ENCODE measurements around the gene TMEM35B.
"Not testable (repeated sequence)": the region's sequence is repeated elsewhere in the genome, so short reads cannot be mapped to it uniquely, and the experiment has no call there.

The TMEM35B gene

GRCh38 chr1:34984793-34985608 lies at the start of gene TMEM35B:
Gene TMEM35B (minus strand): TSS chr1:34985347. CDS start chr1:34985305, 42 bp downstream.
- no peak for DNase-seq

- no peak for DNase-seq
Observed at GRCh38 chr1:35033346-35033745, 48.2 kb upstream of the TMEM35B start.

- DNase-seq, result no peak
Observed at GRCh38 chr1:35032384-35032739, 47.2 kb upstream of the TMEM35B start.

GRCh38 chr1:35030756-35031446 lies 45.8 kb upstream of the TMEM35B start:
- DNase-seq, result no peak

GRCh38 chr1:35030338-35030737 lies 45.2 kb upstream of the TMEM35B start:
- no peak for DNase-seq

GRCh38 chr1:35029761-35030160 lies 44.6 kb upstream of the TMEM35B start:
- no peak for DNase-seq

- no peak for DNase-seq
Observed at GRCh38 chr1:35016406-35016805, 31.3 kb upstream of the TMEM35B start.

- no peak for DNase-seq
Observed at GRCh38 chr1:35014486-35014885, 29.3 kb upstream of the TMEM35B start.

GRCh38 chr1:35005711-35006110 lies 20.6 kb upstream of the TMEM35B start:
- no peak for DNase-seq

- no peak for DNase-seq
Observed at GRCh38 chr1:35001743-35002142, 16.6 kb upstream of the TMEM35B start.

- no peak for DNase-seq
Observed at GRCh38 chr1:34994878-34995277, 9.7 kb upstream of the TMEM35B start.

GRCh38 chr1:34988581-34988980 lies 3.4 kb upstream of the TMEM35B start:
- no peak for DNase-seq

- no peak for DNase-seq
Observed at GRCh38 chr1:34988147-34988546, 3.0 kb upstream of the TMEM35B start.

GRCh38 chr1:34987018-34987417 lies 1.9 kb upstream of the TMEM35B start:
- no peak for DNase-seq

GRCh38 chr1:34985609-34985904 lies 410 bp upstream of the TMEM35B start:
- not testable (repeated sequence) for DNase-seq

GRCh38 chr1:34984435-34984792 lies 733 bp downstream of the TMEM35B start:
- no peak for DNase-seq

- DNase-seq, result no peak
Observed at GRCh38 chr1:34983700-34984355, 1.3 kb downstream of the TMEM35B start.

GRCh38 chr1:34982820-34983376 lies 2.2 kb downstream of the TMEM35B start:
- DNase-seq, result no peak

- DNase-seq, result no peak
Observed at GRCh38 chr1:34980715-34981114, 4.4 kb downstream of the TMEM35B start.

GRCh38 chr1:34978921-34979320 lies 6.2 kb downstream of the TMEM35B start:
- DNase-seq, result no peak

GRCh38 chr1:34977858-34978257 lies 7.3 kb downstream of the TMEM35B start:
- DNase-seq, result no peak

- no peak for DNase-seq
Observed at GRCh38 chr1:34977210-34977471, 8.0 kb downstream of the TMEM35B start.

- no peak for DNase-seq
Observed at GRCh38 chr1:34976384-34977209, 8.6 kb downstream of the TMEM35B start.
